Gastroesophageal sphincter (tissue), 4 donors: Measurements from ENCODE around the gene WWC1. TPM values are rescaled to one million over a fixed set of nuclear protein-coding genes. Genes with fewer than 3 reads are reported as not detected.
"Not testable (repeated sequence)": the region's sequence is repeated elsewhere in the genome, so short reads cannot be mapped to it uniquely, and the experiment has no call there.

ENCODE experiments used
- ATAC-seq: fragments of 150-250 bp; one replicate; pipeline ENCODE4 v1.9.1; 2016; ENCODE audit warnings: mild to moderate bottlenecking, moderate library complexity
- H3K27ac ChIP-seq, 4 donors: fragments of 200-600 bp; sonication (generic) in 3 of 4; 1 replicate in 3 of 4; 2 replicates in 1 of 4; pipeline ENCODE4 v1.5.1; 2016 to 2019
- H3K27me3 ChIP-seq: fragments of 200-600 bp; sonication (generic); one replicate; pipeline ENCODE4 v1.5.1; 2019
- H3K36me3 ChIP-seq, 2 donors: fragments of 200-600 bp; sonication (generic); one replicate each; pipeline ENCODE4 v1.5.1; 2019; ENCODE audit warnings: control low read depth in 1 of 2
- H3K4me1 ChIP-seq, 3 donors: fragments of 200-600 bp; sonication (generic); 1 replicate in 2 of 3; 2 replicates in 1 of 3; pipeline ENCODE4 v1.5.1; 2016 to 2019; ENCODE audit warnings: control low read depth in 2 of 3
- H3K4me3 ChIP-seq, 2 donors: fragments of 200-600 bp; sonication (generic); one replicate each; pipeline ENCODE4 v1.5.1; 2019; ENCODE audit warnings: mild to moderate bottlenecking in 1 of 2, moderate library complexity in 1 of 2
- H3K9me3 ChIP-seq, 3 donors: fragments of 200-600 bp; sonication (generic); one replicate each; pipeline ENCODE4 v1.5.1; 2017 to 2019; ENCODE audit warnings: control low read depth in 2 of 3
- CTCF ChIP-seq, 4 experiments: fragments of 200-600 bp in 2 of 4; fragments of 450-650 bp in 2 of 4; sonication (generic) in 1 of 4; IDR thresholded peaks; one replicate each; pipeline ENCODE4 v1.5.1; 2017 to 2019; ENCODE audit warnings: antibody characterized with exemption in 4 of 4, mild to moderate bottlenecking in 2 of 4, moderate library complexity in 2 of 4
- EP300 ChIP-seq: sonication (generic); formaldehyde crosslinking; IDR thresholded peaks from one replicate; pipeline ENCODE4 v1.6.1; 2017; ENCODE audit warnings: antibody characterized with exemption, mild to moderate bottlenecking
- POLR2A ChIP-seq, 2 donors: fragments of 450-650 bp; IDR thresholded peaks; one replicate each; pipeline ENCODE4 v1.6.1; 2017; ENCODE audit warnings: antibody characterized with exemption in 2 of 2, mild to moderate bottlenecking in 2 of 2, moderate library complexity in 1 of 2
- POLR2AphosphoS5 ChIP-seq: sonication (generic); formaldehyde crosslinking; IDR thresholded peaks from one replicate; pipeline ENCODE4 v1.6.1; 2017; ENCODE audit warnings: antibody characterized with exemption
- WGBS, 2 donors: methylation state at CpG; one replicate each; pipeline ENCODE4 v1.1.5; 2018; ENCODE audit warnings: low coverage in 1 of 2; 5-methylcytosine and 5-hydroxymethylcytosine counted together
- total RNA-seq, 4 donors: library from RNA; depleted of rRNA; stranded (reverse); fragments of >200 nt; gene quantifications; one replicate each; pipeline ENCODE4 v1.1.0, GENCODE V29; 2016

WWC1 gene
- total RNA-seq, 4 donors from 2014 or later = 0.67 to 6.9 (median 3.8) TPM

GRCh38 chr5:168307925-168308584, 16.6 kb downstream of the WWC1 start:
- no peaks in the 10 kb centered on the region for H3K9me3 ChIP-seq
- 92 to 100% methylated on average over 1 to 3 of the region's 4 CpGs for WGBS, 2 donors

GRCh38 chr5:168308976-168309598, 17.6 kb downstream of the WWC1 start:
- Histone ChIP-seq H3K36me3 (no peaks in the 10 kb centered on the region), H3K4me1 (no peaks in the 10 kb centered on the region), H3K4me3 (no peak overlapping the region), H3K27ac (no peak overlapping the region), H3K9me3 (no peaks in the 10 kb centered on the region), H3K27me3 (no peaks in the 10 kb centered on the region)
- ATAC-seq = no peak
- 93 to 96% methylated on average over 4 to 6 of the region's 6 CpGs for WGBS, 2 donors
- TF ChIP-seq CTCF (IDR thresholded peaks at IDR 0.05) (no peak), POLR2AphosphoS5 (no peak), EP300 (no peak)

More at GRCh38 chr5:168307925-168308584, 16.6 kb downstream of the WWC1 start:
- Histone ChIP-seq H3K27me3 (no peaks in the 10 kb centered on the region), H3K27ac (no peak overlapping the region), H3K36me3 (no peaks in the 10 kb centered on the region), H3K4me1 (no peaks in the 10 kb centered on the region), H3K4me3 (no peak overlapping the region)
- no peak for ATAC-seq
- no peak for TF ChIP-seq POLR2A (IDR thresholded peaks at IDR 0.05)

GRCh38 chr5:168310541-168310940, 19.1 kb downstream of the WWC1 start:
- H3K9me3 ChIP-seq, ATAC-seq, H3K36me3 ChIP-seq, H3K4me3 ChIP-seq, H3K4me1 ChIP-seq, H3K27me3 ChIP-seq, H3K27ac ChIP-seq: not testable (repeated sequence)
- 87 to 90% methylated on average over 3 of the region's 3 CpGs for WGBS, 2 donors

- no peak for ATAC-seq
- Histone ChIP-seq H3K27me3 (no peaks in the 10 kb centered on the region), H3K4me1 (no peaks in the 10 kb centered on the region), H3K36me3 (no peaks in the 10 kb centered on the region), H3K9me3 (no peaks in the 10 kb centered on the region), H3K27ac (no peak overlapping the region), H3K4me3 (no peak overlapping the region)
- 61 to 71% methylated on average over 3 to 4 of the region's 6 CpGs for WGBS, 2 donors
- TF ChIP-seq POLR2AphosphoS5 = no peak
- TF ChIP-seq CTCF (IDR thresholded peaks at IDR 0.05) = no peak
- TF ChIP-seq POLR2A (IDR thresholded peaks at IDR 0.05) = no peak
- no peak for TF ChIP-seq EP300
These were observed 19.7 kb downstream of the WWC1 start for GRCh38 chr5:168311061-168311566.

DNA sequence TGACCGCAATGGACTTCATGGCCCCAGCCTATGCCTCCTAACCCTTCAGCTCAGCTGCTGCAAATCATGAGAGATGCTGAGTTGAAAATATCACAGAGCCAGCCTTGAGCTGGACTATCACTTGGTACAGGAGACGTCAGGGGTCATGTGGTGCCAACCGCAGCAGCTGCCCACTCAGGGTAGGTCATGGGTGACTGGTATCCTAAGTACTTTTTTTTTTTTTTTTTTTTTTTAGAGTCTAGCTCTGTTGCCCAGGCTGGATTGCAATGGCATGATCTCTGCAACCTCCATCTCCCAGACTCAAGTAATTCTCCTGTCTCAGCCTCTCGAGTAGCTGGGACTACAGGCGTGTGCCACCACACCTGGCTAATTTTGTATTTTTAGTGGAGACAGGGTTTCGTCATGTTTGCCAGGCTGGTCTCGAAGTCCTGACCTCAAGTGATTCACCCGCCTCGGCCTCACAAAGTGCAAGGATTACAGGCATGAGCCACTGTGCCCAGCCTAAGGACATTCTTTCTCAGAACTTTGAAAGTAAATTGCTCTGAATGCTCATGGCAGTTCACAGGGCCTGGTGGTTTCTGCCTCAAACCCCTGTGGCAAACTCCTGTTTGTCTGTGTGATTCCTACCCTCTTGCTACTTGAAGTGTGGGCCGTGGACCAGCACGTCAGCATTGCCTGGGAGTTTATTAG, 21.3 kb downstream of the WWC1 start:
- 84 to 97% methylated on average over 4 to 5 of the region's 11 CpGs for WGBS, 2 donors

More for the DNA sequence above, 21.3 kb downstream of the WWC1 start:
- ATAC-seq = no peak
- no peaks in the 10 kb centered on the region for H3K27me3 ChIP-seq
- H3K36me3 ChIP-seq = no peaks in the 10 kb centered on the region
- no peak overlapping the region for H3K27ac ChIP-seq
- TF ChIP-seq CTCF (IDR thresholded peaks at IDR 0.05) = no peak
- TF ChIP-seq POLR2A (IDR thresholded peaks at IDR 0.05) = no peak
- TF ChIP-seq POLR2AphosphoS5 = no peak
- TF ChIP-seq EP300 = no peak
- no peaks in the 10 kb centered on the region for H3K9me3 ChIP-seq
- H3K4me3 ChIP-seq = no peak overlapping the region
- no peaks in the 10 kb centered on the region for H3K4me1 ChIP-seq
